NCI-H1694 treated with DMSO at 0.1 percent for 48 hours (cell line): ENCODE results near the gene HOXB6.
A peak's percentile ranks its signal among the peaks of the same experiment; 100 is the strongest.

Experiments used
- DNase-seq: peaks from one replicate; lab custom pipeline; 2025; lab: John Stamatoyannopoulos, UW

Gene HOXB6

DNA sequence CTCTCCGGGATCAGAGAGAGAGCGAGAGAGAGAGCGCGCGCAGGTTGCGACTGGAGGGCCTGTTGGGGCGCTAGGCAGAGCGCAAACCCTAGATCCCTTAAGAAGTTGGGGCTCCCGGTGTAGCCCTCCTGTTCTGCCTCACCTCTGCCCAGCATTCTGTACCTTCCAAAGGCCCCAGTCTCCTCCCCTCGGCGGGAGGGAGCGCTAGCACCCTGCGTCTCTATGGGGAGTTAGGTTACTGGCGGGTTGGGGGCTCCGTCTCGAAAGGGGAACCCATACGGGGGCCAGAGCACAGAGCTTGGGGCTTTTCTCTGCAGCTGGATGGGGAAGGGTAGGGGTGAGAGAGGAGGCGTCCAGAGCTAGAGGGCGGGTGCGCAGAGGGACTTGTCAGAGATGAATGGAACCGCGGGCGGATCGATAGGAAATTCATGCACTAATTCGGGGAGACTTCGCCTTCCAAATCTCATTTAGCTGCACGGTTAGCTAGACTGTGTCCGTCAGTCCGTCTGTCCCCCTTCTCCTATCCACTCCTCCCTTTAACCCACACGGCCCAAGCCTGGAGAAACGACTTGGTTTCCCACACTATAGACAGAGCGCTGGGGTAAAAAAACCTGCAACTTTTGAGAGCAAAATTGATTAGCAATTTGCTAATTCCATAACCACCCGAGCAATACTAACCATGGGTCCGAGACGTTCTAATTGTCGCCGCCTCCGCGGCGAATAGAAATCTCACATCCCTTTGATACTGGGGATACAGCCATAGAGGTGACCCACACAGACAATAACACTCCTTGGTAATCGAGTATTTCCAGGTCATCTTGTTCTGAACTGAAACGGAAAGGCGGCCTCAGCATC, 25.9 kb downstream of the HOXB6 start:
- DNase-seq, result peak; percentile 36

DNA sequence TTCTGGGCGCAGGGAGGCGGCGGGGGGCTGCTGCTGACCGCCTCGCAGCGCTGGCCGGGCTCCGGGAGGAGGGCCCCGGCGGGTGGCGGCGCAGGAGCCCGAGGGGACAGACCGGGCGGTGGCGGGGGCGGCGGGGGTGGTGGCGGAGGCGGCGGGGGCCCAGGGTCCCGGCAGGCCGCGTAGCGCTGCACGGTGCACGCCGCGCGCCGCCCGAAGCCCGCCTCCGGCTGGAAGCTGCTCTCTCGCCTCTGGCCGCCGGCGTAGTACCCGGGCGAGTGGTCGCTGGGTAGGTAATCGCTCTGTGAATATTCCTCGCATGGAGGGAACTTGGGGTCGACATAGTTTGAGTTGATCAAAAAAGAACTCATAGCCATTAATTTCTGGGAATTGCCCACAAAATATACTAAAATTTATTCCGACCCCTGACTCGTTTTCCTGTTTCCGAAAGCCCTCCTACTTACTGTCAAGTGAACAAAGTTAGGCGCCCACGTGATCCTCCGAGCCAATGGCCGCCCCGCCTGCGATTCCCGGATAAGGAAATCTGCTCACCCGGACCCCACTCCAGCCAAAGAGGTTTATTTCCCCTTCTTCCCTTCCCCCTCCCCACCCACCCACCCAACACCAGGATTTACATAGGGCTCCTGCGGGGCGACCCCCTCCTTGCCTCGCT, 26.7 kb downstream of the HOXB6 start, which contains the start of gene HOXB4:
Gene HOXB4 (minus strand): TSS at position 405 of the 670 bp plus-strand sequence. CDS start 31 bp downstream, at position 374.
- peak; percentile 64 for DNase-seq

GRCh38 chr17:48577330-48577945, 27.3 kb downstream of the HOXB6 start:
- DNase-seq, result no peak

DNA sequence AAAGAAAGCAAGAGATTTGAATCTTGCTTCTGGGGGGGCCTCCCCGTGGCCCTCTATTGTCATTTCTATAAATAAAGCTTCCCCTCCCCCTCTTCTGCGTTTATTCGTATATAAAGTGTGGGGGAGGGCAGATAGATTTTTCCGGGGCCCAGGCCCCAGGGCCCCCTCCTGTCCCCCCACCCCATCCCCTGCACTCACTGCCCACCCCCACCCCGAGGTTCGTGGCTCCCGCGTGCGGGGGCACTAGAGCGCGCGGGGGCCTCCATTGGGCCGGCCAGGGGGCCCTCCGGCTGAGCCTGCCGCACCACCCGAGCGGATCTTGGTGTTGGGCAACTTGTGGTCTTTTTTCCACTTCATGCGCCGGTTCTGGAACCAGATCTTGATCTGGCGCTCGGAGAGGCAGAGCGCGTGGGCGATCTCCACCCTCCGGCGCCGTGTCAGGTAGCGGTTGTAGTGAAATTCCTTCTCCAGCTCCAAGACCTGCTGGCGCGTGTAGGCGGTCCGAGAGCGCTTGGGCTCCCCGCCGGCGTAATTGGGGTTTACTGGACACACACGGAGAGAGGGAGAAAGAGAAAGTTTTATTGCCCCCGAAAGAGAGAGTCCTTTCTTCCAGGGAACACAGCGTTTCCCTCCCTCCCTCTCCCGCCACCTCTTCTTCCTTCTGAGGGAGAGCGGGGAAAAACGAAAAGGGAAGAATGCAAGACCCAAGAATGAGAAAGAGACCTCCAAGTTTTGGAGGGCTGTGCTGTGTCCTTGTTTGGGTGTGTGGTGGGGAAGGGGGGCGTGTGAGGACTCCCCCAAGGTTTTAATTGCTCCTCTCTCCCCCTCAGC, 28.1 kb downstream of the HOXB6 start:
- DNase-seq, result no peak

DNA sequence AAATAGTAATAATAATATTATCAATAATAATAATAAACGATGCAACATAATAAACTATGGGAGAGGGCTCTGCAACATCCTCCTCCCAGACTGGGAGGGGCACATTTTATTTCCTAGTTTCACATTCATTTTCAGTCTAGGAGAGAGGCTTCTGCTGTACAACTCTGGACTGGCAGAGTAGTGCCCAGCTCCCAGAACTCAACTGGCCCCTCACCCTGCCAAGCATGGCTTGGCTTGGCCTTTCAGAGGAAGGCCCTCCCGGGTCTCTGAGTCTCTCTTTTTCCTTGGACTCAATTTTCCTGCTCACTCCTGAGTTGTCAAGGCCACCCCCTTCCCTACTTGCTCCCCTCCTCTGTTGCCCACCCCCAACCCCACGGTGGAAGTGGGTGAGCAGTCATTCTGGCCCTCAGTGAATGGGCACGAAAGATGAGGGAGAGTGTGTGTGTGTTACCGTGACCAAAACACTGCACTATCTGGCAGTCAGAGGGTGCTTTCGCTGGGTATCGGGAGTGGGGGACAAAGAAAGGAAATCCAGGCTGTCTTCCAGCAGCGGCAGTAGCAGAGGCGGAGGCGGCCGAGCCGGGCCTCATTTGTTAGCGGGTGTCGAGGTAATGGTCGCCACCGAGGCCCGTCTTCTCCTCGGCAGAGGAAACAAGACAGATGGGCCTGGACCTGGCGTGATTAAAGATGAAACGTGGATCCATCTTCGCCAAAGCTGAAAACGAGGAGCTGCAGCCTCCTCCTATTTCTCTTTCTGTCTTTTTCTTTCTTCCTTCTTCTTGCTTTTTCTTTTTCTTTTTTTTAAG, 28.9 kb downstream of the HOXB6 start:
- no peak for DNase-seq

DNA sequence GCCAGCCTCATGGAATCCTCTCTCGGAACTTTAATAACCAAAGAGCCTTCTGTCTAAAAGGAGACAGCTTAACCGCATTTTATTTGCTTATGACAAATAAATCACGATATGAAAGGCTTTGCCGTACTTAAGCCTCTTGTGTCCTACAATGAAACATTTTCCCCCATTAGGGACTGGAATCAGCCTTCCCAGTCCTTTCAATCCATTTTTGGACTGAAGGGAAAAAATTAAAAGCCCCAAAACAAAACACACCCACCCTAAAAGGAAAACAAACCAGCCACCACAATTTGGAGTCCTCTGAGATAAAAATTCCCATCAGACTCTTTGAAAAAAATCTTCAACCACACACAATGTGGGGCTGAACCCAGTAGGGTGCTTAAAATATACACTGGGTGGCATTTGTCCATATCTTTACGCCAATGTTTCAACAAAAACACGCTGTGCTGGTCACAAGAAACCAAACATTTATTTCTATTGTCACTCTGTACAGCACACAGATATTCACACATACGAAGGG, 29.7 kb downstream of the HOXB6 start:
- no peak for DNase-seq

DNA sequence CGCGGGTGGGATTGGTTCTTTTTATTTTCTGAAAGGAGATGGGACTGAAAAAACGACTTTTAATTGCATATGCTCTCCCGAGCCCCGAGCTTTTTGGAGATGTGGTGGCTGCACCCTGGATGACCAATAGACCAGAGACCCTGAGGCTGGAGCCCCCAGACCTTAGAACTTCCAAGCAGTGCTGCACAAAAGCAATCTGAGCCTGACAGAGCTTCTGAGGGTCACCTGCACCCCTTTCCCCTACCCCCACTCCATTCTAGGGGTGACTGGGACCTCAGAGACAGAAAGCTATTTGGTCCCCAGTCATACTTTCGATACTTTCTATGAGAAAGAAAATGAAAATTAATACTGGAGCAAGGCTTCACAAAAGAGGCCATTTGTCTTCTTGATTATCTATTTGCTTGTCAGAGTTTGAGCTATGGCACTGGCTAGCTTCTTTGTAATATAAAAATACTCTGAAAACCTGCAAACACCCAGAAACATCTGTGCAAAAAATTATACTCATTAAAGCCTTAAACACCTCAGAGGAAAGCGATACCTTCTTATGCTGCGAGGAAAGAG, 30.2 kb downstream of the HOXB6 start:
- no peak for DNase-seq

GRCh38 chr17:48571826-48572417, 32.9 kb downstream of the HOXB6 start:
- DNase-seq, result no peak

DNA sequence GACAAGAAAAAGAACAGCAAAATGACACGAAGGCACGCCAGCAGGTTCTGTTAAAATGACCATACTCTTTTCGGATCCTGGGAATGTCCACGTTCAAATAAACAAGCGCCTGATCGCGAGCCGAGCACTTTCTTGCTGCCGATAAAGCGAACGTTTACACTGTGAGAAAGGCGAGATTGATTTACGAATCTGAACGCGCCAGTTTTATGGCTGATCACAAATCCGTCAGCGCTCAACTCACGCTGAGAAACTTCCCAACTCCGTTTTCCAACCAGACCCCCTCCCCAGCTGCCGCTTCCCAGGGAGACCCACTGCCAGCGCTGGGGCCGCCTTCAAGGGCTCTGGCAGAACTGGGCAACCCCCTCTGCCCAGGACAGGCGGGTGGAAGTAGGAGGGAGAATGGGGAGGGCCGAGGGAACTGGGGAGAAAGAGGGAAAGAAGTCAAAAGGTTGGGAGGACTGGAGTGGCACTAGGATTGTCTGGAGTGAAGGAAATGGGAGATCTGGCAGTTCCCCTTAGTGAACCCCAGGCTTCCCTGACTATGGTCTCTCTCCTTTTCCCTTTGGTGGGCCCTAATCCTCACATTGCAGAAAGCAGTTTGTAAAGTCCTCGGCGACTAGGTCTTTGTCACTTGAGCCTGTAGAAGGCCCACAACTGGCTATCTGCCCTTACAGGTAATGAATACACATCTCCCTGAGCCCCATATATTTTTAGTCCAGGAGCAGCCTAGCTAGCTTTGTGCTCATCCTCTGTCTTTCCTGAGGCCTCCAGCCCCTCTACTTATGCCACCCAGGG, 33.6 kb downstream of the HOXB6 start:
- DNase-seq, result no peak

DNA sequence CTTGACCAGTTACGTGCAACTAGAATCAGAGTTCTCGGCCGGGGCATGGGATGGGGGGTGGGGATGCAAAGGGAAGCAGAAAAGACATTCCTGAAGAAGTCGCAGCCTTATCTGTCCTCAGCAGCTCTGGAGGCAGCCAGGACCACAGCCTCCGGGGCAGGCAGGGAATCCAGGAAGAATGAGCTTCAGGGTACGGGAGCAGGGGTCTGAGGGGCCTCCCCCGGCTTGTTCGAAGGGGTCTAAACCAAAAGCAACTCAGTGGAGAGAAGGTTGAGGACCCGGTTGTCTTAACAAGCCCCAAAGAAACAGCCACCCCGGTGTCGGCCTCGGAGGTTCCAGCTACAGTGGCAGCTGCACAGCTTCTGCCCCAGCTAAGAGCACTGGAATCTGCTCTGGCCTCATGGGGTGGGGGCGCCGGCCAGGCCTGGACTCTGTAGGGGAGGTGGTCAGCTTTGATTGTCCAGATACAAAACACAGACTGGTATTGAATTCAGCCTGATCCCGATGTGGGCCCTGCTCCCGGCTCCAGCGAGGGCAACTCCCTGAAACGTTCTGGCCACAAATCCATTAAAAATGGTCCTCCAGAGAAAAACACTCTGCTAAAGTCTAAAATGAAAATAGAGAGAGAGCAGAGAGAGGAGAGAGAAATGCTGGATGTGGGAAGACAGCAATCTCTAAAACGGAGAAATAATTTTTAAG, 34.3 kb downstream of the HOXB6 start:
- DNase-seq, result no peak

DNA sequence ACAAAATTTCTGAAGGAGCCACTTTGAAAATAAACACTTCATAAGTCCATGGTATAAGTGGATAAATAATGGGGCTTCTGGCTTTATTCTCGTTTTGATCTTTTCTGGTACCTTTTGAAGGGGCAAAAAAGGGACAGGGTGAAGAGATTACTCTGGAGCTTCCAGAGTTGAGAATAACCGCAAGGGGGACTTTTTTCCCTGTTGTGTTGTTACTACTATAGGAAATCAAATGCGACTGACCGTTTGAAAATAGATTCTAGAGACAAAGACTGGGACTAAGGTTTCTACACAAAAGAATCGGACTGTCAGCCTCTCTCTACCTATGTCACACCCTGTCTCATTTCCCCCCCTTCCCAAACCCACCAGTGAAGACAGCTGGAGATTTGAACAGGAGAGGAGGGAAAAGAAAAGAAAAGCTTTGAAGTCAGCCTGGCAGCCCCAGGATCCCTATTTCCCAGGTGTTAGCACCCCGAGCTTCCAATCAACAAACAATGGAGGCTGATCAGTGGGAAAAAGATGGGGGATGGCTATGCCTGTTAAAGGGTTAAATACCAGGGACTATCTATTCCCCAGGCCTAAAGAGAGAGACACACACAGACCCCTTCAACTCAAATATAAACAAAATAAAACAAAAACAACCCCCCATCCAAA, 35.0 kb downstream of the HOXB6 start:
- no peak for DNase-seq

DNA sequence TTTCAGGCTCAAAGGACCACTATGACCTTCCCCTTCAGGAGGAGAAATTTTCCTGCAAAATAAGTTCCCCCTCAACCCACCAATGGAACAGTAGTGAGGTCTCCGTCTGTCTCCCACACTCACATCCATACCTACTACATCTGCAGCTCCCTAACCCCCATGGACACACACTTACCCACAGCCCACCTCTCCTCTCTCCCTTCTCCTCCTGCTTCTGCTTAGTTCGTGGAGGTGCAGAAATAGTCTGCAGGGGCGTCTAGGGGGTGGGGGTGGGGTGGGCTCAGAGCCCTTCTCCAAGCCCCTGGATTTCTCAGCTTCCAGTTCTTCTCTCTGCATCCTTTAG, 35.6 kb downstream of the HOXB6 start:
- no peak for DNase-seq

DNA sequence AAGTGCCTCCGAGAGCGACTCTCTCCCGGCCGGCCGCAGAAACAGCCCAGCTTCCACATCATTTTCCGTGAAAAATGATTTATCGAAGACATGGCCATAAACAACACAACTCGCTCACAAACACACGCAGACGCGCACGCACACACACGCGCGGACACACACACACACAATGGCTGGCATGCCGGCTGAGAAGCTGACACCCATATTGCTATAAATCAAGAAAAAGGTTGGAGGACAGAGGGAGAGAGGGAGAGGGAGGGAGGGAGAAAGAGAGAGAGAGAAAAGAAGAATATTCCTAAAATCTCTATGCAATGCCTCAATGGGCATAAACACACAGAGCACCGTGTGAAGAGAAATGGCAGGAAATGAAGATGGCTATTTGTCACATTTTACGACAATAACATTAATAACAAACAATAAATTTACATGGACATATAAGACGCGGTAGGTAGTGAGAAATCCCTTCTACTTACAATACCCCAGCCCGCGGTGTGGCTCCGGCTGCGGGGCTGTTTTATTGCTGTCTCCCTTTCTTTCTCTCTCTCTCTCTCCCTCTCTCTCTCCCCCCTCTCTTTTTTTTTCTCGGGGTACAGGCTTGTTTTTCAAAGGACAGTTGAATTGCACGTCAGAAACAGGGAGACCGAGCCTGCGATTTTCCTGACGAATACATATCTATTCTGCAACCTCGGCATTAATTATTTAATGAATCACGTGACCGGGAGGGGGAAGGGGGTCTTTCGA, 36.1 kb downstream of the HOXB6 start:
- no peak for DNase-seq

DNA sequence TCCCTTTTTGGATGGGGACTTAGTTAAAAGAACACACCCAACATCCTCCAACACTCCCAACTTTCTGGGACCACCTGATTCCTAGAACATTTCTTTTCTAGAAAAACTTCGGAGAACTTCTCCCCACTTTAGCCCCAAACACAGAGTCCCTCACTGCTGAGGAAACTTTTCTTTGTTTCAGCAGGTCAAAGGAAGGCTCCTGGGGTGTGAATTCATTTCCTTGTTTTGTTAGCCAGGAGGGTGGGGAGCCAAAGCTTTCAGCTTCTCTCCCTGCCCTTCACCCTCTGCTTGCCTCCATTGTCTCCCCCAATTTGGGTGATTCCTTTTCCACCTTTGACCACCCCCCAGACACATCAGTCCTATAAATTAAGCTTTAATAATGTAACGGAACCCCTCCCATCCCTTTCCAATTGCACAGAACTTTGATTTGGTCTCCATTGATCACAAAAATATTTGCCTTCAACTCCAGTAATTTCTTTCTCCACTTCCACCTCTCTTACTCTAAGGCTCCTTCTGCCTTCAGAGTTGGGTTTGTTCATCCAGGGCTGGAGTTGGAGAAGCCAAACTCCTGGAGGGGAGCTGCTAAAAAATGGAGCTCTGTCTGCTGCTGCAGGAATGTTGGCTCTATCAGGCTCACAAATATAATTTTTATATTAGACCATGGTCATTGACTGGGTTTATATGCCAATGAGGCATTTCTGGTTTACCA, 37.0 kb downstream of the HOXB6 start:
- DNase-seq, result no peak

DNA sequence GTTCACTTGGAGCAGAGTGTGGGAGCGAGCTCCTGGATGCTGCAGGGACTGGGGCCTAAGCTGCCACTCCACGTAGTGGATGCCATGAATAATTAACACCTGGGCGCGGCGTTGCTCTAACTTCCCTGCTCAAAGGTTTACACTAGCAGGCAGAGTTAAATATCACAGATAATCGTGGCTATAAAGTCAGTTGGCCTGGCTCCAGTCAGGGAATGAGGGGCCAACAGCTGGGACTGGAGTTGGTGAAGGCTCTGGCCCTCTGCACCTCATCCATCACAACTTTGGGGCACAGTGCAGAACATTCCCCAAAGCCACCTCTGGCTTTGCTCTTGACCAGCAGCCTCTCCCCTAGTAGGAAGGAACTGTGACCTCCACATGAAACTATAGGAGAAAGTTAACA, 37.6 kb downstream of the HOXB6 start:
- no peak for DNase-seq

- no peak for DNase-seq
Observed at GRCh38 chr17:48566717-48567116, 38.1 kb downstream of the HOXB6 start.
